ENCODE measurements around the gene TCP10L. TPM values are rescaled to one million over a fixed set of nuclear protein-coding genes. Genes with fewer than 3 reads are reported as not detected.
"Not testable (repeated sequence)": the region's sequence is repeated elsewhere in the genome, so short reads cannot be mapped to it uniquely, and the experiment has no call there.

The TCP10L gene, protein sequence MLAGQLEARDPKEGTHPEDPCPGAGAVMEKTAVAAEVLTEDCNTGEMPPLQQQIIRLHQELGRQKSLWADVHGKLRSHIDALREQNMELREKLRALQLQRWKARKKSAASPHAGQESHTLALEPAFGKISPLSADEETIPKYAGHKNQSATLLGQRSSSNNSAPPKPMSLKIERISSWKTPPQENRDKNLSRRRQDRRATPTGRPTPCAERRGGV
- 1.3 TPM for polyA plus RNA-seq (ENCODE audit: insufficient read length)

DNA sequence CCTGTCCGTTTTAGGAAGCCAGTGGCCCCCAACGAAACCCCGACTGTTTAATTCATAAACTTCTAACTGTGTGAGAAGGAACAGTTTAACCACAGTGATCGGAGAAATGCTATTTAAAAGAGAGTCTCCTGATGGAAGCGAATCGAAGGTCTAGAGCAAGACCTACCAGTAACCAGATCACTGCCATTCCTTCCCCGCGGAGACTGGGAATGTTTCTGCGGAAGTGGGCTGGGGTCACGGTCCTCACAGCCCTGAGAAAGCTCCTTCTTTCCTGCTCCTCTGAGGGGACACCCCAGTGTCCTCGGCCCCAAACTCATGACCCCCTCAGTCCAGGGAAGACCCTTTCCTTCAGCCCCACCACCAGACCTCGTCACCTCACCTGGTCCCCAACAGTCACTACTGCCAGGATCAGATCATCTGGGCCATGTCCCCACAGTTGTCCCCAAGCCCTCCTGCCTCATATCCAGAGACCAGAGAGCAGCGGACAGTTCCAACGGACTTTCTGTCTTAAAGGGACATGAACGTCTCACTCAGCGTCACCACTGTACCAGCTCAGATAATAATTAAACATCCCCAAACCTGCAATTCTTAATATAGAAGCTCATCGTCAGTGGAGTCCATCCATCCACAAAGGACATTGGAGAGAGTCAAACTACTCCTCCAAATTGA, at the start of gene TCP10L:
Gene TCP10L, minus strand, starts transcription at position 482 of the 669 bp plus-strand sequence. CDS start 1,219 bp downstream, outside the sequence.
- no peak for DNase-seq (ENCODE audit: low read depth)

DNA sequence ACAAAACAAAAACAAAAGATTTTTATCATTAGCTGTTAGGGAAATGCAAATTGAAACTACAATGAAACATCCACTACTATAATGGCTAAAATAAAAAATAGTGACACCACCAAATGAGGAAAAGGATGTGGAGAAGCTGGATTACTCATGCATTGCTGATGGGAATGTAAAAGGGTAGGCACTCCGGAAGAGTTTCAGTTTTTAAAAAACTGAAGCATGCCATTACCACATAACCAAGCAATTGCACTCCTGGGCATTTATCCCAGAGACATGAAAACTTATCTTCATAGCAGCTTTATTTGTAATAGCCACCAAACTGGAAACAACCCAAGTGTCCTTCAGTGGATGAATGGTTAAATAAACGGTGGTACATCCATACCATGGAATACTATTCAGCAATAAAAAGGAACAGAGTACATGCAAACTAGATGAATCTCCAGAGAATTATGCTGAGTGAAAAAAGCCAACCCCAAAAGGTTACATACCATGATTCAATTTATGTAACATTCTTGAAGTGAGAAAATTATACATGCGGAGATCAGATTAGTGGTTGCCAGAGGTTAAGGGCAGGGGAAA, 41.4 kb upstream of the TCP10L start:
- no peak for DNase-seq (ENCODE audit: low read depth)

DNA sequence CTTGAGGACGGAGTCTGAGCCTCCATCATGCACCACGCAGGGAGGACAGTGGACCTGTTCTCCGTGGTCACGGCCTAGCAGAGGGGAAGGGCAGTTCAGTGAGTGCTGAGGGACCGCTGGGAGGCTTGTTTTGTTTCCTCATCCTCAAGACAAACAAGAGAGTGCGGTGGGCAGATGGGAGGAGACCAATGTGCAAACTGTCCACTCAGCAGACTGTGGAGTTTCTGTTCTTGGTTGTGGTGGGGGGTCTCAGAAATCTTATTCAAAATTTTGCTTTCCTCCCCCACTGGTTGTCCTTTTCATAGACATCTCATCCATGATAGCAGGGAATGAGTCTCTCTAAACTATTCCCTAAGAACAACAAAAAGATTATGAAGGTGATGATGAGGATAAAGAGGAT, 32.9 kb upstream of the TCP10L start:
- not testable (repeated sequence) for DNase-seq (ENCODE audit: low read depth)

DNA sequence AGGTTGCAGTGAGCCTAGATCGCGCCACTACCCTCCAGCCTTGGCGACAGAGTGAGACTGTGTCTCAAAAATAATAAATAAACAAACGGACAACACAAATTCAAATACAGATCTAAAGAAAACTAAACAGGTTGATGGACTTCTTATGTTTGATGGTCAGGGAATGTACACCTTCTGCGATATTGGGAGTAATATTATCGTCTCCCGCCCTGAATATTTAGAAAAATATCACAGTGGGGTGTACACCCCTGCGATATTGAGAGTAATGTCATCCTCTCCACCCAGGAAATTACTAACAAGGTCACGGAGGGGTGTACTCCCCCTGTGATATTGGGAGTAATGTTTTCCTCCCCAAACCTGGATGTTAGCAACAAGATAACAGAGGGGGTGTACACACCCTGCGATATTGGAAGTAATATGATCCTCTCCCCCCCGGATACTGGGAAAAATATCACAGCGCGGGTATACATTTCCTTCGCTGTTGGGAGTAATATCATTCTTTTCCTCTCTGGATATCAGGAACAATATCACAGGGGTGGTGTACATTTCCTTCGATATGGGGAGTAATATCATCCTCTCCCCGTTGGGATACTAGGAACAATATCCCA, 28.2 kb upstream of the TCP10L start:
- DNase-seq (ENCODE audit: low read depth): no peak

DNA sequence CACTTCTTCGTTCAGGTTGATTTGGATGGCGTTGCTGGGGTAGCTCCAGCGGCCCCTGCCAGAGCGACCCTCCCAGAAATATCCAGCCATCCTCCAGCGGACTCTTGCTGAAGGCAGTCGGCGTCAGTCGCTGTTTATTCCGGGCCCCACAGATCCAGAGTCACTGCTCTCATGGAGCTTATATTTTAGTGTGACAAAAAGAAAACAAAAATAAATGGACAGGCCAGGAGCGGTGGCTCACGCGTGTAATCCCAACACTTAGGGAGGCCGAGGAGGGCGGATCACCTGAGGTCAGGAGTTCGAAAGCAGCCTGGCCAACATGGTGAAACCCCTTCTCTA, 27.6 kb upstream of the TCP10L start:
- no peak for DNase-seq (ENCODE audit: low read depth)

DNA sequence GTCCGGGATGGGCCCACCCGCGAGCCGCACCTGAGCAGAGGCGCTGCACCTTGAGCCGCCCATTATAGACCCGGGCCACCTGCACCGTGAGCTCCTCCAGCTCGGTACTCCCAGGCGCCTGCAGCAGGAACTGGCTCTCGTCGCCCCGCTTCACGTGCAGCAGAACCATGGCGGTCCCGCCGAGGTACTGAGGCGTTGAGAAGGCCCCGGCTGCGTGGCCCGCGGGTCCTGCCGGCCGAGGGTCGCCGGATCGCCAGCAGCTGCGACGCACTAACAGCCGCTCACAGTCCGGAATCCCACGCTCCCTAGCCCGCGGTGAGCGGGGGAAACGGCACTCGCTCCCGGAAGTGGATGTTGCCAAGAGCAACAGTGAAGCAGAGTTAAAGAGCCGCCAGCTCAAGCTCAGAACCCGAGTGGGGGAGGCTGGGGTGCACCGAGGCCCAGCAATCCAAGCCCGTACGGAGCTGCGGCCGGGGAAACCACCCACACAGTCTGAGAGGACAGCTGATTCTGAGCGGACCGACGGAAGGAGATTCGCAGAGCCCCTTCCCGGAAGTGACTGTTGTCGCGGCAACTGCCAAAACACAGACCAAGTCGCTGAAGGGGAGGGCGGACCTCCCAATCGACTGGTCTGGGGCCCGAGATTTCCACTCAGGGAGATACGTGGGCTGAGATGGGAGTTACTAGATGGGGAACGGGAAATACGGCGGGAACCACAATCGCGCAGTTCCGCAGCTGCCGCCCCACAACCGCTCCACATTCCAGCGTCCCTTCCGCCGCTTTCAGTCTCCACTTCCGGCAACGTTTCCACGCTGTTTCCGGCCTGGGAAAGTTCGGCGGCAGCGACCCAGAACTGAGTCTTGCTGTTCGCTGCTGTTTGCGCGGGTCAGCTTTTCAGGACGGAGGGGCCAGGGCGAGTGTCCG, 27.0 kb upstream of the TCP10L start, which contains the start of gene CFAP298:
Gene CFAP298, minus strand, starts transcription at position 303 of the 924 bp plus-strand sequence. Its CDS starts 134 bp downstream, at position 169.
- peak; percentile 81 for DNase-seq (ENCODE audit: low read depth)

DNA sequence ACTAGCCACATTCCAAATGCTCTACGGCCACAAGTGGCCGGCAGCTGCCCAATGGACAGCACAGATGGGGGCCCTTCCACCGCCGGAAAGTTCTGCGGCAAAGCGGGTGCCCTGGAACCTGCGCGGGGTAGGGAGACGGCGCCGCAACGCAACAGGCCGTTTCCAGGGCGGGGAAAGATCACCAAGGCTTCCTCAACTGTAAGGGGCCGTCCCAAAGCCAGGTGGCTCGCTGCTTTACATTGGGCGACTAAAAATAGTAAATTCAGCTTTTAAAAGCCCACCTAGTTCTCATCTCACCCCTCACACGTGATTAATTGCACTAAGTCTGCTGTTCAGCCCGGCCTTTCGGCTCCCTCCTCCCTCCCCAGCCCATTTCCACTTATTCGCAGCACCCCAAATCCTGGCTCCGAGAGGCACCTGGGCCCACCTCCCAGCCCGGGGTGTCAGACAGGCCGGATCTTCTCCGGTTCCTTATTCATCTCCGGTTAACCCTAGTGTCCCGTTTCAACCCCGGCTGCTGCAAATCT, 26.2 kb upstream of the TCP10L start:
- DNase-seq (ENCODE audit: low read depth): no peak

DNA sequence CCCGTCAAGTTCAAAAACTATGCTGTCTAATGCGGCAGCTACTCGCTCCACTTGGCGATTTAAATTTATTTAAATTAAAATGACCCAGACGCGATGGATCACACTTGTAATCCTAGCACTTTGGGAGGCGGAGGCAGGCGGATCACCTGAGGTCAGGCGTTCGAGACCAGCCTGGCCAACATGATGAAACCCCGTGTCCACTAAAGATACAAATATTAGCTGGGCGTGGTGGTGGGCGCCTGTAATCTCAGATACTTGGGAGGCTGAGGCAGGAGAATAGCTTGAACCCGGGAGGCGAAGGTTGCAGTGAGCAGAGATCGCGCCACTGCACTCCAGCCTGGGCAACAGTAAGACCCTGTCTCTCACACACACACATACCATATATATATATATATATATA, 25.6 kb upstream of the TCP10L start:
- not testable (repeated sequence) for DNase-seq (ENCODE audit: low read depth)

DNA sequence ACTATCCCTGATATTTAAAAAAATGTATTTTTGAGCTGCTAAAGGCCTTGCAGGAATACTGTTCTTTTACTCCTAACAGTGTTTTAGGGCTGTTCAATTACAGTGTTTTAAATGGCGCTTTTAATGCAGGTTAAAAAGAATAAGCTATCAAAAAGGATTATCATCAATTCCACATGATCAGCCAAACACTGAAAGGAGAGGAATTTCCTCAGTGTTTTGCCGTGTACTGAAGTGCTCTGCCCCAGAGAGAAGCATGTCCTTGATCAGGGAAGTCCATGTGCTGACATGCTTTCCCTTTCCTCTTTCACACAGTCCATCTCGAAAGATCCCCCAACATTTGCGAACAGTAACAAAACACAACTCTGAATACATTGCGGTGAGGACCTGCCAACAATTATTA, 23.5 kb upstream of the TCP10L start:
- DNase-seq (ENCODE audit: low read depth): no peak

DNA sequence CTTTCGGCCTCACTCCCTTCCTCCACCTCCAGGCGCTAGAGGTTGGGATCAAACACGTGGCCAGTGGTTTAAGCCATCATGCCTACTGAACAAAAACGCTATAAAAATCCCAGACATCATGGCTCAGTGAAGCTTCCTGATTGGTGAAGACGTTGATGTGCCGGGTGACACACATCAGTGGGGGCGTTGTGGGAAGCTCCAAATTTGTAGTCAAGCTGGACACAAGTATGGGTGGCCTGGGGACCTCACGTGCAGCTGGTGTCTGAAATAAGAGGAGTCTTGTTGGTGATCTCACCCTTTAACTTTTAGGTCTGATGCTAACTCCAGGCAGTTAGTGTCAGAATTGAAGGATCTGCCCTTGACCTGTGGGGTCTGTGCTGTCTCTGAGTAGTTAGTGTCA, 20.1 kb upstream of the TCP10L start:
- no peak for DNase-seq (ENCODE audit: low read depth)

DNA sequence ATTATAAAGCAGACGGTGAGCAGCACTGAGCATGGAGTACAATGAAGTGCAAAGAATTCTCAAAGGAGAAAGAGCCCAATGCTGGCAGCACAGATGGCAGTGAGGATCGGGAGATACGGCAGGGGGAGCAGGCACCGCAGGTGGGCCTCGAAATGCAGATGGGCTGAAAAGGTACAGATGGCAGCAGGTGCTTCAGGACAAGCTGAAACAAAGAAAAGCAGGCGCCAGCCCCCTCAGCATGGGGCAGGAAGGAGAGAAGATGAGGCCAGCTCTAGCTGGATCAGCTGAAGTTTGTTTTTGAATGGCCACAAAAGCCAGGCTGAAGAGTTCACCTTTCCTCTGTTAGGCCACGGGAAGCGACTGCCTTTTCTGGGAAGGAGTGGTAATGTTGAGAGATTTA, 19.1 kb upstream of the TCP10L start:
- DNase-seq (ENCODE audit: low read depth): no peak

DNA sequence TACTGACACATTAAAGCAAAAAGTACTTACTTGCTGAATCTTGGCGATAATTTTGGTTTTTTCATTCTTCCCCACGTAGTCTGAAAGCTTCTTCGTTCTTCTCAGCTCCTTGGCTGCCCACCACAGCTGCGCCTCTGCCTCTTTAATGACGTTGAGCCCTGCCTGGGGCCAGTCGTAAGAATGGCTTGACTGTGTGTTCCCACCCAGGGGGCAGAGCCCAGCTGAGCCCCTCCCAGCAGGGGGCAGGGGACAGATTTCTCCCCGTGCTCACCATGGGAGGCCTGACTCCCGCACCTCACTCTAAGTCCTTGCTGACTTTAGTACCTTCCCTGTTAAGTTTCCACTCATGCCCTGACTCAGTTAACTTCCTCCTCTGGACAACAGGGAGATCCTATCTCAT, 17.8 kb upstream of the TCP10L start:
- DNase-seq (ENCODE audit: low read depth): no peak

DNA sequence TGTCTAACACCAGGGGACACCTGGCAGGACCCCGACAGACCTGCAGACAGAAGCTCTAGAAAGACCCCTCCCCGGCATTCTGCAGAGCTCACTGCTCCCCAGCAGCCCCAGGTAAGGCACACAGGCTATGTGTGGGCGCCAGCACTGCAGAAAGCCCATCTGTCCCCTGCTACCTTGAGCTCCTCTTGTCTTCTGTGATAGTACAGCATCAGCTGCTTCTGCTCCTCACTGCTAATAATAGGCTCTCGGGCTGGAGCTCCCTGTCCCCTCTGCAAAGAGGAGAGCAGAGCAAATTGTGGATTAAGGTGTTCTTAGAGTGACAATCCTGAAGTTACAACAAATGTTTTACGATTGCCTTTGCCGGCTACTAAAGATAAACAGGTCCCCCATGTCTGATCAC, 16.8 kb upstream of the TCP10L start:
- DNase-seq (ENCODE audit: low read depth): no peak

DNA sequence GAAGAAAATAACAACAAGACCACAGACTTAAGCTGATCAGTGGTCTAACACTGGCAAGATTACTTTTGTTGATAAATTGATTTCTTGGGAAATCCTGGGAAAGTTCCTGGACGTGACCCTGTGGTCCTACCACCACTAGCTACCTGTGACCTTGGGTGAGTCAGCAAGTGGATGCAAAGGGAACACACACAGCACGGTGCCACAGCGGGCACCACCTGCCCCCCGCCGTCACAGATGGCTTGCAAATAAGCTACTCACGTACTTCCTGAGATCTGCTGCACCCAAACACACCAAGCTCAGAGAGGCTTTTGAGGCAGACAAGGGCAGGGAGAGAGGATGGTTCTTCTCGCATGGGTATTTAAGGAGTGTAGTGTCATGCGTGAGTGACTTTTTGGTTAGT, 14.2 kb upstream of the TCP10L start:
- DNase-seq (ENCODE audit: low read depth): no peak

DNA sequence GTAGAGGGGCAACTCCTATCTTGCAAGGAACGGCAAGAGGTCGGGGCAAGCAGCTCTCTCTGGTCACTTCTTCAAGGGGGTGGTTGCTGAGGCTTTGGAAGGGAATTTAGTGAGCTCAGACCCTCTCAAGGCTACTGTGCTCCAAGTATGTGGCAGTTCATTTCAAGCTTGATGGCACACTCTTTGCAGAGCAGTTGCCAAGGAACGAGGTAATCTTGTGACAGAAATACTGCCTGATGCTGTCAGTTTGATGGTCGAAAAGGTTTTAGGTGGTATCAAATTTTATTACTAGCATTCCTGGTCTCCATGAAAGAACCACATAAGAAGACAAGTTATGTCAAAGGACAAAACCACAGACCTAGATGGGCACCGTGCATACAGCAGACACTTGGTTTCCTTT, 13.8 kb upstream of the TCP10L start:
- no peak for DNase-seq (ENCODE audit: low read depth)

DNA sequence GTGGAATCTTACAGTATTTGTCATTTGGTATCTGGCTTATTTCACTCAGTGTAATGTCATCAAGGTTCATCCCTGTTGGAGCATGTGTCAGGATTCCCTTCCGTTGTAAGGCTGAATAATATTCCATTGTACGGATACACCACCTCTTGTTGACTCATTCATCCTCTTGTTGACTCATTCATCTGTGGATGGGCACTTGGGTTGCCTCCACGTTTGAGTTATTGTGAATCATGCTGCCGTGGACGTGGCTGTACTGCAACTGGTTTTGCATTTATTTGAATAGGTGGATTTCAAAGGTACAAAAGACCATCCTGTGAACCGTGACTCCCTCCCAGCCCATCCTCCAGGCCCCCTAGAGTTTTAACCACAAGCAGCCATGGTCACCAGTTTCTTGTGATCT, 11.9 kb upstream of the TCP10L start:
- no peak for DNase-seq (ENCODE audit: low read depth)

DNA sequence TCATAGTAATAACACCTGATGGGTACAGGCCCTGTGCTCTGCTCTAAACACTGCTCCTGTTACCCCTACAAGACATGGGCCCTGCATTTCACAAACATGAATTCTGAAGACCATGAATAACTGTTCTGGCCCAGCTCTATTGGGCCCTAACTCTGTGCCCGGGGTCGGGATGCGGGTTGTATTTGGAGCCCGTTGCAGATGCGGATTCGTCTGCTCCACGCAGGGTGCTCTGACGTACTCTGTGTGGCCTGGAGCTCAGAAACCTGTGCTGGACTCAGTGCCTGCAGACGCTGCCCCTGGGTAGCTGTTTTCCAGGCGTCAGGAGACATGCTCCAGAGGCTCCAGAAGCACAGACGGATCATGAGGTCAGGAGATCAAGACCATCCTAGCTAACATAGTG, 10.1 kb upstream of the TCP10L start:
- DNase-seq (ENCODE audit: low read depth): no peak

DNA sequence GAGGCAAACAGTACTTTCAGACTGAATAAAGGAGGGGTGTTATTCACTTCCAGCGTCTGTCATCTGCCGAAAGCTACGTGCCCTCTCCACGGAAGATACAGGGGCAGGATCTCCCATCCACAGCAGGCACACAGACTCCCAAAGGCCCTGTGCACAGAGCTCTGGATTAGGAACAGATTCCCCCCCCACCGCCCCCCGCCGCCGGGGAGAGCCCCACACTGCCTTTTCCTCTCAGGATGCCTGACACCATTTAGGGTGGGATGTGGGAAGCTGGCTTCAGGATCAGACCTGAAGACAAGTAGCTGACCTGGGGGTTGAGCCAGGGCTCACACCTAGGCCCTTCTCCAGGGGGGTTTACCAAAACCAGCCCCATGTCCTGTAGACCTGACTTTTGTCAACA, 8.4 kb upstream of the TCP10L start:
- DNase-seq (ENCODE audit: low read depth): no peak

DNA sequence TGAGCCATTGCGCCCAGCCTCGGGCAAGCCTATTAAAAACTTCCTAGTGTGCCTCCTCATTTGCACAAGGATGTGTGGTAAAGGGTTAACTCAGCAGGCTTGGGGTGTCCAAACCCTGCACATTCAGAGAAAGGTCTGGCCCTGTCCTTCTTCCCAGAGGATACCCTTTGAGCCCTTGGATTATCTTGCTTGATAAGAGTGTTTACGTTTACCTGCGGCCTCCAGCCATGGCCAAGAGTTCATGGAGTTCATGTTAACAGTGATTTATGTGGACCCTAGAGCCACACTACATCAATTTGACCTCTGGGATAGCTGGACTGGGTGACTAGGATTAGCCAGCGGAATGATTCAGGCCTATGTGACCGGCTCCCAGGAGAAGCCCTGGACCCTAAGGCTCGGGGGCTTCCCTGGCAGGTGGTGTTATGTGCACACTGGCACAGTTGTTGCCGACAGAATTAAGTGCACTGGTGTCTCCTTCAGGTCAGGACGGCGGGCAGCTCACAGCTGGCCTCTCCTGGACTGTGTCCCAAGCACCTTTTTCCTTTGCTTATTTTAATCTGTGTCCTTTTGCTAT, 7.7 kb upstream of the TCP10L start:
- no peak for DNase-seq (ENCODE audit: low read depth)

DNA sequence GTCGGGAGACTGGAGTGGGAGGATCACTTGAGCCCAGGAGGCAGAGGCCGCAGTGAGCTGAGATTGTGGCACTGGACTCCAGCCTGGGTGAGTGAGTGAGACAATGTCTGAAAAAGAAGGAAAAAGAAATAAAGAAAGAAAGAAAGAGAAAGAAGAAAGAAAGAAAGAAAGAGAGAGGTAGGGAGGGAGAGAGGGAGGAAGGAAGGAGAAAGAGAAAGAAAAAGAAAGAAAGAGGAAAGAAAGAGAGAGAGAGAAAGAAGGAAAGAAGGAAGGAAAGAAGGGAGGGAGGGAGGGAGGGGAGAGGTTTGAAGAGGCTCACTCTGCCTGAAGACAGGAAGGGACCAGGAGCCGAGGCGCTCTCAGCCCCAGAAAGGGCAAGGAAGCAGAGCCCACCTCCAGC, 4.8 kb upstream of the TCP10L start:
- DNase-seq (ENCODE audit: low read depth): no peak

DNA sequence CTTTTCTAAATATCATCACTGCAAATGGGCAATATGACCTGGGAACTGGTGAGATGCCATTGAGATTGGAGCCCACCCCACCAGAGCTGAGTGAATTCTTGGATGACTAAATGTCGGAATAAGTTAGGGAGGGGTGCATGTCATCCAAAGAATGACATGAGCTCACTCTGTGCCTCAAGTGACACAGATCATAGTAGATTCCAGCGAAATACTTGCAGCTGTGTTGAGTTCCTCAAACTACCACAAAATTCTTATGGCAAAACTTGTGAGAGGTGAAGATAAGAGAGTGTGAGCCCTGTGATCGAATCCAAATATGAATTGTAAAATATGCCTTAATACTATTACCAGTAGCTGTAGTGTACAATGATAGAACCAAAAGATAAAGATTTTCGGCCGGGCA, 2.3 kb upstream of the TCP10L start:
- no peak for DNase-seq (ENCODE audit: low read depth)

Measured in forelimb muscle (tissue), 1 donor.